ENCODE results near the gene STX2.

DNA sequence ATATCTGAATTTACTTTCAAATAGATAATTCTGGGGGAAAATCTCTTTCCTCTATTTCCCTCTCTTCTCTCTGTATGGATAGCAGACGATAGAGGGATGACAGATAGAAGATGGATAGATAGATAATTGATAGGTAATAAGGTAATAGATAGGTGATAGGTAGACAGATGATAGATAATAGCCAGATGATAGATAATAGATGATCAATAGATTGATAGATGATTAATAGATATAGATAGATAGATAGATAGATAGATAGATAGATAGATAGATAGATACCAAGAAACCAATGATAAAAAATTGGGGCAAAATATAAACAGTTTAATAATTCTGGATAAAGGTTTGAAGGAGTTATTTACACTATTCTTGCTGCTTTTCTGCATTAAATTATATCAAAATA, 96.3 kb downstream of the STX2 start:
- TF ChIP-seq, protein P1, sequence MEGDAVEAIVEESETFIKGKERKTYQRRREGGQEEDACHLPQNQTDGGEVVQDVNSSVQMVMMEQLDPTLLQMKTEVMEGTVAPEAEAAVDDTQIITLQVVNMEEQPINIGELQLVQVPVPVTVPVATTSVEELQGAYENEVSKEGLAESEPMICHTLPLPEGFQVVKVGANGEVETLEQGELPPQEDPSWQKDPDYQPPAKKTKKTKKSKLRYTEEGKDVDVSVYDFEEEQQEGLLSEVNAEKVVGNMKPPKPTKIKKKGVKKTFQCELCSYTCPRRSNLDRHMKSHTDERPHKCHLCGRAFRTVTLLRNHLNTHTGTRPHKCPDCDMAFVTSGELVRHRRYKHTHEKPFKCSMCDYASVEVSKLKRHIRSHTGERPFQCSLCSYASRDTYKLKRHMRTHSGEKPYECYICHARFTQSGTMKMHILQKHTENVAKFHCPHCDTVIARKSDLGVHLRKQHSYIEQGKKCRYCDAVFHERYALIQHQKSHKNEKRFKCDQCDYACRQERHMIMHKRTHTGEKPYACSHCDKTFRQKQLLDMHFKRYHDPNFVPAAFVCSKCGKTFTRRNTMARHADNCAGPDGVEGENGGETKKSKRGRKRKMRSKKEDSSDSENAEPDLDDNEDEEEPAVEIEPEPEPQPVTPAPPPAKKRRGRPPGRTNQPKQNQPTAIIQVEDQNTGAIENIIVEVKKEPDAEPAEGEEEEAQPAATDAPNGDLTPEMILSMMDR (IDR thresholded peaks at IDR 0.05) = no peak
- no peak for TF ChIP-seq POLR2A (IDR thresholded peaks at IDR 0.05)

Data from lower leg skin (tissue), 3 donors.